SK-N-SH (cell line): ENCODE data around the gene PEMT.

Experiments used
- EP300 ChIP-seq, 2 experiments: IDR thresholded peaks; 2 replicates each; pipeline versions ENCODE4 v1.4.0 to v1.6.1; 2012; ENCODE audit warnings: borderline replicate concordance in 1 of 2, low read depth in 1 of 2, low read length in 1 of 2
- FOXM1 ChIP-seq: IDR thresholded peaks from 2 replicates; pipeline ENCODE4 v1.4.0; 2012; ENCODE audit warnings: low read depth, mild to moderate bottlenecking
- GABPA ChIP-seq: IDR thresholded peaks from 2 replicates; pipeline ENCODE4 v1.4.0; 2012; ENCODE audit warnings: low read depth, mild to moderate bottlenecking
- POLR2AphosphoS5 ChIP-seq: IDR thresholded peaks from 2 replicates; pipeline ENCODE4 v1.6.1; 2012; ENCODE audit warnings: low read depth, low read length
- RAD21 ChIP-seq: IDR thresholded peaks from 2 replicates; pipeline ENCODE4 v1.6.1; 2012; ENCODE audit warnings: mild to moderate bottlenecking, low read length
- SIN3A ChIP-seq: IDR thresholded peaks from 2 replicates; pipeline ENCODE4 v1.6.1; 2012; ENCODE audit warnings: low read depth, mild to moderate bottlenecking, low read length, moderate library complexity, borderline replicate concordance
- SMC3 ChIP-seq: IDR thresholded peaks from 2 replicates; pipeline ENCODE4 v1.6.1; 2012; ENCODE audit warnings: low read depth, low read length, improper control_type of control experiment
- TF ChIP-seq, protein P1 (sequence below): fragments of 200-600 bp; sonication (generic); IDR thresholded peaks from 2 replicates; pipeline ENCODE4 v1.6.1; 2017; ENCODE audit warnings: antibody characterized with exemption, mild to moderate bottlenecking, moderate library complexity
- TF ChIP-seq, protein P2 (sequence below): fragments of 150-350 bp; IDR thresholded peaks from 2 replicates; pipeline ENCODE4 v1.6.1; 2017; ENCODE audit warnings: antibody characterized with exemption, low read length, low read depth, borderline replicate concordance
- TF ChIP-seq, protein P3 (sequence below): IDR thresholded peaks from 2 replicates; pipeline ENCODE4 v1.4.0; 2012; ENCODE audit warnings: low read depth
- TF ChIP-seq, protein P4 (sequence below): IDR thresholded peaks from 2 replicates; pipeline ENCODE4 v1.6.1; 2012; ENCODE audit warnings: mild to moderate bottlenecking, low read depth, low read length, moderate library complexity

DNA sequence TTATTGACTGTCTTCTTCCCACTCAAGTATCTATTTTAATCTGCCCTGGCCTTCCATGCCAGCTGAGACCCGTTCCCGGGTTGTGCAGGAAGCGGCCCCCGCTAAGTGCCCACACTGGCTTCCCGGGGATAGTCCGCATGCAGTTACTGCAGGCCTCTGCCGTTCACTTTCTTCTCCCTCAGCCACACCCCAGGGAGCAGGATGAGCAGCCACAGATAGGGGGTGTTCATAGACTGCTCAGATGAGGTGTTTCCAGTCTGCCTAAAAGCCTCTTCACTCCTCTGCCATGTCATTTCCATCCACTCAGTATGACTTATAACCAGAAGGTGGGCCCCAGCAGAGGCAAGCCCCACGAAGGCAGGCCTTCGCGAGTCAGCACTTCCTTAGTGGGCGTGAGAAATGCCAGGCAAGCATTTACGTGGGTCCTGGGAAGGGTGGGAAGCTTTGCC, 107.0 kb downstream of the PEMT start:
- TF ChIP-seq, protein P1, sequence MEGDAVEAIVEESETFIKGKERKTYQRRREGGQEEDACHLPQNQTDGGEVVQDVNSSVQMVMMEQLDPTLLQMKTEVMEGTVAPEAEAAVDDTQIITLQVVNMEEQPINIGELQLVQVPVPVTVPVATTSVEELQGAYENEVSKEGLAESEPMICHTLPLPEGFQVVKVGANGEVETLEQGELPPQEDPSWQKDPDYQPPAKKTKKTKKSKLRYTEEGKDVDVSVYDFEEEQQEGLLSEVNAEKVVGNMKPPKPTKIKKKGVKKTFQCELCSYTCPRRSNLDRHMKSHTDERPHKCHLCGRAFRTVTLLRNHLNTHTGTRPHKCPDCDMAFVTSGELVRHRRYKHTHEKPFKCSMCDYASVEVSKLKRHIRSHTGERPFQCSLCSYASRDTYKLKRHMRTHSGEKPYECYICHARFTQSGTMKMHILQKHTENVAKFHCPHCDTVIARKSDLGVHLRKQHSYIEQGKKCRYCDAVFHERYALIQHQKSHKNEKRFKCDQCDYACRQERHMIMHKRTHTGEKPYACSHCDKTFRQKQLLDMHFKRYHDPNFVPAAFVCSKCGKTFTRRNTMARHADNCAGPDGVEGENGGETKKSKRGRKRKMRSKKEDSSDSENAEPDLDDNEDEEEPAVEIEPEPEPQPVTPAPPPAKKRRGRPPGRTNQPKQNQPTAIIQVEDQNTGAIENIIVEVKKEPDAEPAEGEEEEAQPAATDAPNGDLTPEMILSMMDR = no peak
- TF ChIP-seq, protein P2, sequence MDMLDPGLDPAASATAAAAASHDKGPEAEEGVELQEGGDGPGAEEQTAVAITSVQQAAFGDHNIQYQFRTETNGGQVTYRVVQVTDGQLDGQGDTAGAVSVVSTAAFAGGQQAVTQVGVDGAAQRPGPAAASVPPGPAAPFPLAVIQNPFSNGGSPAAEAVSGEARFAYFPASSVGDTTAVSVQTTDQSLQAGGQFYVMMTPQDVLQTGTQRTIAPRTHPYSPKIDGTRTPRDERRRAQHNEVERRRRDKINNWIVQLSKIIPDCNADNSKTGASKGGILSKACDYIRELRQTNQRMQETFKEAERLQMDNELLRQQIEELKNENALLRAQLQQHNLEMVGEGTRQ = no peak
- TF ChIP-seq POLR2AphosphoS5 = no peak
- no peak for TF ChIP-seq SMC3
- no peak for TF ChIP-seq GABPA
- TF ChIP-seq, protein P3, sequence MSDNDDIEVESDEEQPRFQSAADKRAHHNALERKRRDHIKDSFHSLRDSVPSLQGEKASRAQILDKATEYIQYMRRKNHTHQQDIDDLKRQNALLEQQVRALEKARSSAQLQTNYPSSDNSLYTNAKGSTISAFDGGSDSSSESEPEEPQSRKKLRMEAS = no peak
- TF ChIP-seq, protein P4, sequence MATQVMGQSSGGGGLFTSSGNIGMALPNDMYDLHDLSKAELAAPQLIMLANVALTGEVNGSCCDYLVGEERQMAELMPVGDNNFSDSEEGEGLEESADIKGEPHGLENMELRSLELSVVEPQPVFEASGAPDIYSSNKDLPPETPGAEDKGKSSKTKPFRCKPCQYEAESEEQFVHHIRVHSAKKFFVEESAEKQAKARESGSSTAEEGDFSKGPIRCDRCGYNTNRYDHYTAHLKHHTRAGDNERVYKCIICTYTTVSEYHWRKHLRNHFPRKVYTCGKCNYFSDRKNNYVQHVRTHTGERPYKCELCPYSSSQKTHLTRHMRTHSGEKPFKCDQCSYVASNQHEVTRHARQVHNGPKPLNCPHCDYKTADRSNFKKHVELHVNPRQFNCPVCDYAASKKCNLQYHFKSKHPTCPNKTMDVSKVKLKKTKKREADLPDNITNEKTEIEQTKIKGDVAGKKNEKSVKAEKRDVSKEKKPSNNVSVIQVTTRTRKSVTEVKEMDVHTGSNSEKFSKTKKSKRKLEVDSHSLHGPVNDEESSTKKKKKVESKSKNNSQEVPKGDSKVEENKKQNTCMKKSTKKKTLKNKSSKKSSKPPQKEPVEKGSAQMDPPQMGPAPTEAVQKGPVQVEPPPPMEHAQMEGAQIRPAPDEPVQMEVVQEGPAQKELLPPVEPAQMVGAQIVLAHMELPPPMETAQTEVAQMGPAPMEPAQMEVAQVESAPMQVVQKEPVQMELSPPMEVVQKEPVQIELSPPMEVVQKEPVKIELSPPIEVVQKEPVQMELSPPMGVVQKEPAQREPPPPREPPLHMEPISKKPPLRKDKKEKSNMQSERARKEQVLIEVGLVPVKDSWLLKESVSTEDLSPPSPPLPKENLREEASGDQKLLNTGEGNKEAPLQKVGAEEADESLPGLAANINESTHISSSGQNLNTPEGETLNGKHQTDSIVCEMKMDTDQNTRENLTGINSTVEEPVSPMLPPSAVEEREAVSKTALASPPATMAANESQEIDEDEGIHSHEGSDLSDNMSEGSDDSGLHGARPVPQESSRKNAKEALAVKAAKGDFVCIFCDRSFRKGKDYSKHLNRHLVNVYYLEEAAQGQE = no peak
- TF ChIP-seq EP300 (IDR thresholded peaks at IDR 0.05; ENCODE audit: borderline replicate concordance in 1 of 2, low read depth in 1 of 2, low read length in 1 of 2) = no peak
- no peak for TF ChIP-seq RAD21
- no peak for TF ChIP-seq FOXM1
- TF ChIP-seq SIN3A = no peak
